HG03558 (cell line): Measurements from ENCODE around the gene NOP16.

Experiments
- ATAC-seq: cut with Tn5 transposase; IDR thresholded peaks from one replicate; pipeline ENCODE4 v1.9.1; 2021; ENCODE audit warnings: moderate number of reproducible peaks; ENCODE audit not compliant: unreplicated experiment; ENCODE audit errors: extremely low read depth

Gene NOP16

GRCh38 chr5:176362233-176362490, 26.2 kb downstream of the NOP16 start:
- no peak for ATAC-seq

- peak; percentile 68 for ATAC-seq
These were observed 26.8 kb downstream of the NOP16 start, which contains the start of gene KIAA1191 for GRCh38 chr5:176361437-176362232. Gene KIAA1191 (minus strand): TSS chr5:176361764. CDS start chr5:176359508, 2,256 bp downstream.

GRCh38 chr5:176360894-176361436, 27.4 kb downstream of the NOP16 start:
- ATAC-seq = no peak

- no peak for ATAC-seq
These were observed 28.7 kb downstream of the NOP16 start for GRCh38 chr5:176359658-176360057.

- no peak for ATAC-seq
These were observed 32.2 kb downstream of the NOP16 start for GRCh38 chr5:176356179-176356566.

GRCh38 chr5:176355400-176356178, 32.8 kb downstream of the NOP16 start:
- no peak for ATAC-seq

GRCh38 chr5:176353533-176353932, 34.9 kb downstream of the NOP16 start:
- no peak for ATAC-seq

GRCh38 chr5:176352116-176352878, 36.1 kb downstream of the NOP16 start:
- no peak for ATAC-seq

- no peak for ATAC-seq
These were observed 38.0 kb downstream of the NOP16 start for GRCh38 chr5:176350416-176350815.

GRCh38 chr5:176342766-176343458, 45.5 kb downstream of the NOP16 start:
- no peak for ATAC-seq

GRCh38 chr5:176342158-176342483, 46.3 kb downstream of the NOP16 start:
- ATAC-seq = no peak

GRCh38 chr5:176341325-176342157, 46.9 kb downstream of the NOP16 start:
- ATAC-seq = no peak

- ATAC-seq = no peak
These were observed 49.1 kb downstream of the NOP16 start for GRCh38 chr5:176339304-176339703.

- ATAC-seq = no peak
These were observed 50.5 kb downstream of the NOP16 start for GRCh38 chr5:176337913-176338312.

- ATAC-seq = no peak
These were observed 54.2 kb downstream of the NOP16 start for GRCh38 chr5:176334031-176334770.
